Measurements from ENCODE around the gene SHROOM4.

Gene SHROOM4

GRCh38 chrX:50711907-50712306 lies 102.1 kb downstream of the SHROOM4 start:
- no peak overlapping the region for H3K4me3 ChIP-seq (ENCODE audit: low read depth, low read length)
- TF ChIP-seq CTCF (IDR thresholded peaks at IDR 0.05; ENCODE audit: control insufficient read depth, extremely low read depth, insufficient read depth): no peak
- no peak for DNase-seq (ENCODE audit: low read depth)

GRCh38 chrX:50707955-50708699 lies 105.9 kb downstream of the SHROOM4 start:
- DNase-seq (ENCODE audit: low read depth): no peak
- TF ChIP-seq CTCF (IDR thresholded peaks at IDR 0.05; ENCODE audit: control insufficient read depth, extremely low read depth, insufficient read depth): no peak
- no peak overlapping the region for H3K4me3 ChIP-seq (ENCODE audit: low read depth, low read length)

DNA sequence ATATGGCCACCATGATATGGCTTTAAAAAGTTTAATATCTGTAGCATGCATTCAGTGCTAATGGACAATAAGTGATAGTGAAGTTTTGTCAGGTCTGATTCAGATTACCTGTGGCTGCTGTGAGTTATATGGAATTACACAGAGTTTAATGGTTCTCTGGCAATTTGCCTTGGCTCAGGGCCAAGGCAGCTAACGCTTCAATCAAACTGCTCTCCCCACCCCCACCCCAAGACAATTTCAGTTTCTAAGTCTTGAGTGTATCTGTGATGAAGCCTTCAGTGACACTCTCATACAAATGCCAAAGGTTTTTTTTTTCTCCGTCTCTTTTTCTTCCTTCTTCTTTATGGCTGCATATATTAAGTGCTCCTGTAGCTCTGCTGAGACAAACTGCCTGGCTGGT lies 106.6 kb downstream of the SHROOM4 start:
- TF ChIP-seq CTCF (IDR thresholded peaks at IDR 0.05; ENCODE audit: control insufficient read depth, extremely low read depth, insufficient read depth): no peak
- no peak overlapping the region for H3K4me3 ChIP-seq (ENCODE audit: low read depth, low read length)
- DNase-seq (ENCODE audit: low read depth): no peak

- no peak for DNase-seq (ENCODE audit: low read depth)
- H3K4me3 ChIP-seq (ENCODE audit: low read depth, low read length): no peak overlapping the region
- no peak for TF ChIP-seq CTCF (IDR thresholded peaks at IDR 0.05; ENCODE audit: control insufficient read depth, extremely low read depth, insufficient read depth)
Measured at GRCh38 chrX:50705042-50705441, 109.0 kb downstream of the SHROOM4 start.

DNA sequence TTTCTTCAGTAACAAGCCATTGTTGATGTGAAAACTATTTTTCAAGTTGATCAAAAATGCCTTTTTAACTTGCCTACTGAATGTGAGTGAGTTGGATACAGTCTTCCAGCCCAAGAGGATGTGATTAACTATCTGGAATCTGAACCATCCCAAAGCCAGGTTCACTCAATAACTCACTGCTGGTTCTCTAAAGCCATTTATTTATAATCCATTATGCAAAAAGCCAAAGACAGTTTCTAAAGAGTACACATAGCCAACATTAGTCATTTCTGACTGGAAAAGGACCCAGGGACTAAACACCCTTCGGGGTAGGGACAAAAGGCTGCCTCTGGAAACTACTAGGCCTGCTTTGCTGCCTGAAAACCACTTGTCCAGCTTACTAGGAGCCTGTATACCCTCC lies 109.6 kb downstream of the SHROOM4 start:
- no peak for DNase-seq (ENCODE audit: low read depth)
- TF ChIP-seq CTCF (IDR thresholded peaks at IDR 0.05; ENCODE audit: control insufficient read depth, extremely low read depth, insufficient read depth): no peak

DNA sequence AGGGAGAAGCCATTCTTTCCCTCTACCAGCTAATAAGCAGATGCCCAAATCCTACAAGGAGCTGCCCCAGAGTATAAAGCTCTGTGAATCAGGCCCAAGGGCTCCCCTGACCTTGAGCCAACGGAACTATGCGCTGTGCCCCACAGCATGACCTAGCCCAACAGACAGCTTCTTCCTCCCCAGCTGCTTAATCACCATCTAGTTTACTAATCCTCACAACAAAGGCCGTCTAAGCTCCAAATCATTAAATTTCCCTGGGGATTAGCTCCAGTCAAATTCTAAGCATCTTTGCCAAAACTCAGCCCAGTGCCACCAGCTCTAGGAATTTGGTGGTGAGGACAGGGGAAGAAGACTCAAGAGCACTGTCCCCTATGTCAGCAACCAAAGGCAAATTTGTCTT lies 113.1 kb downstream of the SHROOM4 start:
- no peak for DNase-seq (ENCODE audit: low read depth)
- no peak for TF ChIP-seq CTCF (IDR thresholded peaks at IDR 0.05; ENCODE audit: control insufficient read depth, extremely low read depth, insufficient read depth)

More for the DNA sequence above, 109.6 kb downstream of the SHROOM4 start:
- no peak overlapping the region for H3K4me3 ChIP-seq (ENCODE audit: low read depth, low read length)

GRCh38 chrX:50698944-50699343 lies 115.0 kb downstream of the SHROOM4 start:
- no peak for TF ChIP-seq CTCF (IDR thresholded peaks at IDR 0.05; ENCODE audit: control insufficient read depth, extremely low read depth, insufficient read depth)
- no peak for DNase-seq (ENCODE audit: low read depth)
- H3K4me3 ChIP-seq (ENCODE audit: low read depth, low read length): no peak overlapping the region

More for the DNA sequence above, 113.1 kb downstream of the SHROOM4 start:
- H3K4me3 ChIP-seq (ENCODE audit: low read depth, low read length): no peak overlapping the region
